Vagina (tissue), 2 donors: ENCODE data around the gene NYAP2. TPM values are rescaled to one million over a fixed set of nuclear protein-coding genes. Genes with fewer than 3 reads are reported as not detected.

ENCODE experiments used
- DNase-seq, 2 donors: peaks; one replicate each; pipeline ENCODE4 v3.0.0-alpha.2; 2017; ENCODE audit errors: extremely low spot score in 2 of 2
- H3K27ac ChIP-seq: fragments of 200-600 bp; sonication (generic); one replicate; pipeline ENCODE4 v1.5.1; 2019
- H3K27me3 ChIP-seq: fragments of 200-600 bp; sonication (generic); one replicate; pipeline ENCODE4 v1.5.1; 2019
- H3K36me3 ChIP-seq, 2 donors: fragments of 200-600 bp; sonication (generic); one replicate each; pipeline ENCODE4 v1.5.1; 2017 to 2019
- H3K4me1 ChIP-seq: fragments of 200-600 bp; sonication (generic); one replicate; pipeline ENCODE4 v1.5.1; 2019
- H3K4me3 ChIP-seq, 2 donors: fragments of 200-600 bp; sonication (generic); 1 replicate in 1 of 2; 2 replicates in 1 of 2; pipeline ENCODE4 v1.5.1; 2016 to 2019
- H3K9me3 ChIP-seq: fragments of 200-600 bp; sonication (generic); one replicate; pipeline ENCODE4 v1.5.1; 2019
- POLR2A ChIP-seq, 2 donors: fragments of 450-650 bp; IDR thresholded peaks; one replicate each; pipeline ENCODE4 v1.6.1; 2017; ENCODE audit warnings: antibody characterized with exemption in 2 of 2, mild to moderate bottlenecking in 2 of 2, moderate library complexity in 2 of 2
- POLR2AphosphoS5 ChIP-seq, 2 donors: sonication (generic); formaldehyde crosslinking; IDR thresholded peaks; one replicate each; pipeline ENCODE4 v1.9.0; 2017; ENCODE audit warnings: antibody characterized with exemption in 2 of 2, mild to moderate bottlenecking in 2 of 2, low read depth in 1 of 2; ENCODE audit not compliant: insufficient read depth in 1 of 2
- intact Hi-C: fragments of 100-400 bp; cut with DNase I; formaldehyde crosslinking; loops from one replicate; pipeline ENCODE4 v1.15.1; 2023
- total RNA-seq: library from RNA; depleted of rRNA; stranded (reverse); fragments of >200 nt; gene quantifications from one replicate; pipeline ENCODE4 v1.2.3, GENCODE V29; 2016
- TF ChIP-seq, protein P1 (sequence below), 3 experiments: fragments of 450-650 bp in 2 of 3; fragments of 200-600 bp in 1 of 3; sonication (generic) in 1 of 3; IDR thresholded peaks; one replicate each; pipeline ENCODE4 v1.5.1; 2017 to 2019; ENCODE audit warnings: antibody characterized with exemption in 3 of 3, mild to moderate bottlenecking in 2 of 3, moderate library complexity in 2 of 3

The NYAP2 gene
- total RNA-seq, 1 donor from 2014 or later, result 0.25 TPM

DNA sequence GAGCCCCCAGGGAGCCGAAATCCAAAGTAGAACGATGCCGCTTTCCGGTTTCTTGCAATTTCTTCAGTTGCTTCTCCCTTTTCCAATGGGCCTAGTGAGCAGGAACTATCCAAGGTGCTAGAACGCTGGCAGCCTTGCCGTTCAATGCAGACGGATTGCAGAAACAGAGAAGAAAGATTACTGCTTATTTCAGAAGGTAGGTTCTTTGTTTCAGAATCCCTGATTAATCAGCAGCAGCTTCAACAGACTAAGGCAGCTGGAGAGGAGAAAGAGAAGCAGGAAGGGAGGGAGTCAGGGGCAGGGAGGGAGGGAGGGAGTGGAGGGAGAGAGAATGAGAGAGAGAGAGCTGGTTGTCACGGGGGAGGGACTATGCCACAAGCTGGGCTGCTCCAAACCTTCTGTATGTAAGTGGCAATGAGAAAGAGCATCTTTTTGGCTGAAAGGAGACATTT is 576 bp downstream of the NYAP2 start:
- no peaks in the 10 kb centered on the region for H3K27me3 ChIP-seq
- no peaks in the 10 kb centered on the region for H3K36me3 ChIP-seq
- no peaks in the 10 kb centered on the region for H3K4me1 ChIP-seq
- no peak overlapping the region for H3K27ac ChIP-seq
- DNase-seq, result no peak
- no peak for TF ChIP-seq POLR2AphosphoS5 (IDR thresholded peaks at IDR 0.05; ENCODE audit: insufficient read depth in 1 of 2, low read depth in 1 of 2)
- TF ChIP-seq, protein P1, sequence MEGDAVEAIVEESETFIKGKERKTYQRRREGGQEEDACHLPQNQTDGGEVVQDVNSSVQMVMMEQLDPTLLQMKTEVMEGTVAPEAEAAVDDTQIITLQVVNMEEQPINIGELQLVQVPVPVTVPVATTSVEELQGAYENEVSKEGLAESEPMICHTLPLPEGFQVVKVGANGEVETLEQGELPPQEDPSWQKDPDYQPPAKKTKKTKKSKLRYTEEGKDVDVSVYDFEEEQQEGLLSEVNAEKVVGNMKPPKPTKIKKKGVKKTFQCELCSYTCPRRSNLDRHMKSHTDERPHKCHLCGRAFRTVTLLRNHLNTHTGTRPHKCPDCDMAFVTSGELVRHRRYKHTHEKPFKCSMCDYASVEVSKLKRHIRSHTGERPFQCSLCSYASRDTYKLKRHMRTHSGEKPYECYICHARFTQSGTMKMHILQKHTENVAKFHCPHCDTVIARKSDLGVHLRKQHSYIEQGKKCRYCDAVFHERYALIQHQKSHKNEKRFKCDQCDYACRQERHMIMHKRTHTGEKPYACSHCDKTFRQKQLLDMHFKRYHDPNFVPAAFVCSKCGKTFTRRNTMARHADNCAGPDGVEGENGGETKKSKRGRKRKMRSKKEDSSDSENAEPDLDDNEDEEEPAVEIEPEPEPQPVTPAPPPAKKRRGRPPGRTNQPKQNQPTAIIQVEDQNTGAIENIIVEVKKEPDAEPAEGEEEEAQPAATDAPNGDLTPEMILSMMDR (IDR thresholded peaks at IDR 0.05), result no peak
- TF ChIP-seq POLR2A (IDR thresholded peaks at IDR 0.05), result no peak
- no peak overlapping the region for H3K4me3 ChIP-seq
- H3K9me3 ChIP-seq, result no peaks in the 10 kb centered on the region
- intact Hi-C loops, result no loop called here

DNA sequence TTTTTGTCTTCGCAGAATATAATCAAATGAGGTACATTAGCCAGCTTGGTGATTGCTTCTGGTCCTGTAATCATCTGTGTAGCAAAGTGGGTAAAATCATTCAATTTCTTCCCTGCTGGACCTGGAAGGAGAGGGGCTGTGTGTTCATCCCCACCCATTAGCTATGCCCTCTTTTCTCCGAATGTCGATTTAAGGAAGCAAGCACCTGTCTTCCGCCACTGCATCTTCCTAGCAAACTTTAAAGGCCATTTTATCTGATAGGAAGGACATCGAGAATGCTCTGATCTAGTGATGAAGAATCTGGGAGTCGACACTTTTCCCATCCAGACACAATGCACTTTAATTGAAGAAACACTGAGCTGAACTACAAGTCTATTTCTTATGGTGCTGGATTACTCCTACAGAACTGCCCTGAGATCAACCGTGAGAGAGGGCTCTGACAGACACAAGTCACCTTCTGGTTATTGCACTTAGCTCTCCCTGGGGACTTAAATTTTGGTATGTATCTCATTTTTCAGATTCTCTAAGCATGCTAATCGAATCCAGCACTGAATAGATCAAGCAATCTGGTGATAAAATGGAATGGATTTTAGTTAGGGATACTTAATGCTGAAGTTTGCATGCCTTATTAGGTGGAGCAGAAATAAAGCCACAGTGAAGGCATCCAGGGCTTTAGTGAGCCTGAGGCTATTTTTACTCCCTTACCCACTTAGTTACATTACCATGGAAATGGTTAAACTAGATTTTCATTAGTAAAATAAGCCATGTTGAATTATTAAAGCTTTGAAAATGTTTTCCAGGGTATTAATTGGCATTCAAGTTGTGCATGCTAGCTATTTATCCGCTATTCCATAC is 1.3 kb downstream of the NYAP2 start:
- Histone ChIP-seq H3K9me3 (no peaks in the 10 kb centered on the region), H3K4me1 (no peaks in the 10 kb centered on the region), H3K27ac (no peak overlapping the region), H3K4me3 (no peak overlapping the region), H3K36me3 (no peaks in the 10 kb centered on the region), H3K27me3 (no peaks in the 10 kb centered on the region)
- intact Hi-C loops, result no loop called here
- no peak for DNase-seq
- no peak for TF ChIP-seq POLR2AphosphoS5 (IDR thresholded peaks at IDR 0.05; ENCODE audit: insufficient read depth in 1 of 2, low read depth in 1 of 2)
- TF ChIP-seq, protein P1 (IDR thresholded peaks at IDR 0.05), result no peak
- TF ChIP-seq POLR2A (IDR thresholded peaks at IDR 0.05), result no peak

GRCh38 chr2:225402210-225402776 is 2.8 kb downstream of the NYAP2 start:
- intact Hi-C loops, result no loop called here
- DNase-seq, result no peak
- TF ChIP-seq POLR2AphosphoS5 (IDR thresholded peaks at IDR 0.05; ENCODE audit: insufficient read depth in 1 of 2, low read depth in 1 of 2), result no peak
- TF ChIP-seq, protein P1 (IDR thresholded peaks at IDR 0.05), result no peak
- no peak for TF ChIP-seq POLR2A (IDR thresholded peaks at IDR 0.05)

DNA sequence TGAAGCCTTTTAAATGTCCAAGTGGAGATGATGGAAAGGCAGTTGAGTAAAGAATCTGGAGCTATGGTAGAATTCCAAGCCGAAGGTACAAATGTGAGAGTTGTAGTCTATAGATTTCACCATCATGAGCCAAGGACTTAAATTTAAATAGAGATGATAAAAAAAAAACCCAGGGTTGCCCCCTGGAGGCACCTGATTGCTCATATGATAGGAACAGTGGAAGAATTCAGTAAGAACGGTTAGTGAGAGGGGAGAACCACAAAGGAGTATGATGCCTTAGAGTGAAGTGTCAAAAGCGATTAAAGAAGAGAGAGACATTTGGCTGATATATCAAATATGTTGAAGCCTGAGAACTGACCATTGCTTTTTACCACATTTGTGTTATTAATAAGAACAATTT is 11.9 kb downstream of the NYAP2 start:
- H3K9me3 ChIP-seq, result no peaks in the 10 kb centered on the region
- H3K27ac ChIP-seq, result no peak overlapping the region
- no peaks in the 10 kb centered on the region for H3K27me3 ChIP-seq
- H3K4me1 ChIP-seq, result no peaks in the 10 kb centered on the region
- TF ChIP-seq POLR2A (IDR thresholded peaks at IDR 0.05) (no peak), POLR2AphosphoS5 (IDR thresholded peaks at IDR 0.05; ENCODE audit: insufficient read depth in 1 of 2, low read depth in 1 of 2) (no peak)
- TF ChIP-seq, protein P1 (IDR thresholded peaks at IDR 0.05), result no peak
- H3K4me3 ChIP-seq, result no peak overlapping the region
- H3K36me3 ChIP-seq, result no peaks in the 10 kb centered on the region
- intact Hi-C loops, result no loop called here
- DNase-seq, result no peak

More at GRCh38 chr2:225402210-225402776, 2.8 kb downstream of the NYAP2 start:
- H3K36me3 ChIP-seq, result no peaks in the 10 kb centered on the region
- H3K27ac ChIP-seq, result no peak overlapping the region
- H3K9me3 ChIP-seq, result no peaks in the 10 kb centered on the region
- no peaks in the 10 kb centered on the region for H3K4me1 ChIP-seq
- no peaks in the 10 kb centered on the region for H3K27me3 ChIP-seq
- no peak overlapping the region for H3K4me3 ChIP-seq

- Histone ChIP-seq H3K4me1 (no peaks in the 10 kb centered on the region), H3K9me3 (no peaks in the 10 kb centered on the region), H3K4me3 (no peak overlapping the region), H3K36me3 (no peaks in the 10 kb centered on the region), H3K27me3 (no peaks in the 10 kb centered on the region), H3K27ac (no peak overlapping the region)
- no peak for DNase-seq
- intact Hi-C loops, result no loop called here
- TF ChIP-seq POLR2A (IDR thresholded peaks at IDR 0.05), result no peak
- no peak for TF ChIP-seq POLR2AphosphoS5 (IDR thresholded peaks at IDR 0.05; ENCODE audit: insufficient read depth in 1 of 2, low read depth in 1 of 2)
- TF ChIP-seq, protein P1 (IDR thresholded peaks at IDR 0.05), result no peak
These were observed 14.3 kb downstream of the NYAP2 start for GRCh38 chr2:225413786-225414185.
